ENCODE data around the gene CLDN5.
"Not testable (repeated sequence)": the region's sequence is repeated elsewhere in the genome, so short reads cannot be mapped to it uniquely, and the experiment has no call there.

CLDN5 gene

GRCh38 chr22:19555651-19556050 is 31.4 kb upstream of the CLDN5 start:
- H3K4me3 ChIP-seq (ENCODE audit: low read depth, low read length), result no peak overlapping the region
- TF ChIP-seq, protein P1, sequence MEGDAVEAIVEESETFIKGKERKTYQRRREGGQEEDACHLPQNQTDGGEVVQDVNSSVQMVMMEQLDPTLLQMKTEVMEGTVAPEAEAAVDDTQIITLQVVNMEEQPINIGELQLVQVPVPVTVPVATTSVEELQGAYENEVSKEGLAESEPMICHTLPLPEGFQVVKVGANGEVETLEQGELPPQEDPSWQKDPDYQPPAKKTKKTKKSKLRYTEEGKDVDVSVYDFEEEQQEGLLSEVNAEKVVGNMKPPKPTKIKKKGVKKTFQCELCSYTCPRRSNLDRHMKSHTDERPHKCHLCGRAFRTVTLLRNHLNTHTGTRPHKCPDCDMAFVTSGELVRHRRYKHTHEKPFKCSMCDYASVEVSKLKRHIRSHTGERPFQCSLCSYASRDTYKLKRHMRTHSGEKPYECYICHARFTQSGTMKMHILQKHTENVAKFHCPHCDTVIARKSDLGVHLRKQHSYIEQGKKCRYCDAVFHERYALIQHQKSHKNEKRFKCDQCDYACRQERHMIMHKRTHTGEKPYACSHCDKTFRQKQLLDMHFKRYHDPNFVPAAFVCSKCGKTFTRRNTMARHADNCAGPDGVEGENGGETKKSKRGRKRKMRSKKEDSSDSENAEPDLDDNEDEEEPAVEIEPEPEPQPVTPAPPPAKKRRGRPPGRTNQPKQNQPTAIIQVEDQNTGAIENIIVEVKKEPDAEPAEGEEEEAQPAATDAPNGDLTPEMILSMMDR (IDR thresholded peaks at IDR 0.05; ENCODE audit: borderline replicate concordance, insufficient read depth, low read depth, low read length), result no peak

- TF ChIP-seq, protein P1 (IDR thresholded peaks at IDR 0.05; ENCODE audit: borderline replicate concordance, insufficient read depth, low read depth, low read length), result no peak
- no peak overlapping the region for H3K4me3 ChIP-seq (ENCODE audit: low read depth, low read length)
Measured at GRCh38 chr22:19554834-19555404, 30.7 kb upstream of the CLDN5 start.

GRCh38 chr22:19553201-19553600 is 29.0 kb upstream of the CLDN5 start:
- H3K4me3 ChIP-seq (ENCODE audit: low read depth, low read length), result no peak overlapping the region
- TF ChIP-seq, protein P1 (IDR thresholded peaks at IDR 0.05; ENCODE audit: borderline replicate concordance, insufficient read depth, low read depth, low read length), result no peak

- no peak overlapping the region for H3K4me3 ChIP-seq (ENCODE audit: low read depth, low read length)
- TF ChIP-seq, protein P1 (IDR thresholded peaks at IDR 0.05; ENCODE audit: borderline replicate concordance, insufficient read depth, low read depth, low read length), result no peak
Measured at GRCh38 chr22:19550382-19550781, 26.2 kb upstream of the CLDN5 start.

DNA sequence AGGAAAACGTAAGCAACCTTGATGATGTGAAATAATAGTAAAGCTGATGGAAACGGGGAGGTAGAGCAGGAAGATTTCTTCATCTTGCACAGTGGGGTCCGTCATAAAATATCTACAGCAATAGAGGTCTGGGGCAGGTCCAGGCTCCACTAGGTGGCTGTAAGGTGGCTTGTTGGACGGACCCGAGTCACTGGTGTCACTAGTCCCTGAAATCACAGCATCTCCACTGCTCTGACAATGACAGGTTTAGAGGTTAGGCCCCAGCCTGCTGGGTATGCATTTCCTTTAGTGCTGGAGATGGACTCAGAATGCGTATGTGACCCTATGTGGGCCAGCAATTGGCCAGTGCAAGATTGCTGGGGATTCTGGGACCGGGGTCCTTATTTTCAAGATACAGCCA is 25.2 kb upstream of the CLDN5 start:
- H3K4me3 ChIP-seq (ENCODE audit: low read depth, low read length), result no peak overlapping the region
- TF ChIP-seq, protein P1 (IDR thresholded peaks at IDR 0.05; ENCODE audit: borderline replicate concordance, insufficient read depth, low read depth, low read length), result no peak

GRCh38 chr22:19548964-19549363 is 24.8 kb upstream of the CLDN5 start:
- H3K4me3 ChIP-seq (ENCODE audit: low read depth, low read length), result no peak overlapping the region
- TF ChIP-seq, protein P1 (IDR thresholded peaks at IDR 0.05; ENCODE audit: borderline replicate concordance, insufficient read depth, low read depth, low read length), result no peak

GRCh38 chr22:19548427-19548826 is 24.2 kb upstream of the CLDN5 start:
- H3K4me3 ChIP-seq (ENCODE audit: low read depth, low read length), result not testable (repeated sequence)

GRCh38 chr22:19547620-19548019 is 23.4 kb upstream of the CLDN5 start:
- TF ChIP-seq, protein P1 (IDR thresholded peaks at IDR 0.05; ENCODE audit: borderline replicate concordance, insufficient read depth, low read depth, low read length), result no peak
- H3K4me3 ChIP-seq (ENCODE audit: low read depth, low read length), result no peak overlapping the region

Data from GM12875 (cell line).